Fibroblast of lung (primary cell): Measurements from ENCODE around the gene NR3C2.

Source experiments
- EZH2 ChIP-seq: IDR thresholded peaks from 2 replicates; pipeline ENCODE4 v1.5.1; 2012; ENCODE audit warnings: low read length, control low read depth, mild to moderate bottlenecking; ENCODE audit errors: missing control alignments
- TF ChIP-seq, protein P1 (sequence below), 2 donors: IDR thresholded peaks in 1 of 2; conservative IDR thresholded peaks in 1 of 2; 1 replicate in 1 of 2; 2 replicates in 1 of 2; pipeline ENCODE4 v1.5.1; 2011 to 2012; ENCODE audit warnings: low read length in 2 of 2, control low read depth in 1 of 2, inconsistent platforms in 1 of 2, low read depth in 1 of 2, mild to moderate bottlenecking in 1 of 2

DNA sequence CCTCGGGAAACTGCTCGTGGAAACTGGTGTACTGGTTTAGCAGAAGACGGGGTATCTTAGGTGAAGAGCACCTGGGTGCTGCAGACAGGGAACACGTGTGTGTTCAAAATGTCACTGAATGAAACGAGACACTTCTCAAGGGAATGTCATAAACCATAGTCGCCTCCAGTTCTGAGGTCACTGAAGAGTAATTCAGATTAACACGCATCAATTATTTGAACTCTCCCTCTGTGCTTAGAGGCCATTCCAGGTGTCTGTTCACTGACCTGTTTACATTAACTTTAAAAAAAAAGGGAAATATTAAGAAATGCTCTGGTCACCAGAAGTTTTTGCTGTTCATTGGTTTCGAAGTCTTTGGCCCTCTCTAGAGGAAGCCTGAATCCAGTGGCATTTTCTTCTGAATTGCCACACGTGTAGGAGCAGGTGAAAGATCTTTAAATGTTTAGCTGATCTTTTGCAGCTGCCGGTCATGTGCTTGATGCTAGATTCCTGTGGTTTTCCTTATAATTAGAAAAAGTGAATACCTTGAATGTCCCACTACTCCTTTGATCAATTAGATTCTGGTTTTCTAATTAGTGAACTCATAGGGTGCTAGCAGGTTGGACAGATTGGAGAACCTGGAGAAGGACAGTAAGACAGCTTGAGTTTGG, 379.8 kb downstream of the NR3C2 start:
- TF ChIP-seq EZH2 = no peak
- TF ChIP-seq, protein P1, sequence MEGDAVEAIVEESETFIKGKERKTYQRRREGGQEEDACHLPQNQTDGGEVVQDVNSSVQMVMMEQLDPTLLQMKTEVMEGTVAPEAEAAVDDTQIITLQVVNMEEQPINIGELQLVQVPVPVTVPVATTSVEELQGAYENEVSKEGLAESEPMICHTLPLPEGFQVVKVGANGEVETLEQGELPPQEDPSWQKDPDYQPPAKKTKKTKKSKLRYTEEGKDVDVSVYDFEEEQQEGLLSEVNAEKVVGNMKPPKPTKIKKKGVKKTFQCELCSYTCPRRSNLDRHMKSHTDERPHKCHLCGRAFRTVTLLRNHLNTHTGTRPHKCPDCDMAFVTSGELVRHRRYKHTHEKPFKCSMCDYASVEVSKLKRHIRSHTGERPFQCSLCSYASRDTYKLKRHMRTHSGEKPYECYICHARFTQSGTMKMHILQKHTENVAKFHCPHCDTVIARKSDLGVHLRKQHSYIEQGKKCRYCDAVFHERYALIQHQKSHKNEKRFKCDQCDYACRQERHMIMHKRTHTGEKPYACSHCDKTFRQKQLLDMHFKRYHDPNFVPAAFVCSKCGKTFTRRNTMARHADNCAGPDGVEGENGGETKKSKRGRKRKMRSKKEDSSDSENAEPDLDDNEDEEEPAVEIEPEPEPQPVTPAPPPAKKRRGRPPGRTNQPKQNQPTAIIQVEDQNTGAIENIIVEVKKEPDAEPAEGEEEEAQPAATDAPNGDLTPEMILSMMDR (conservative IDR thresholded peaks at IDR 0.05 in 1 of 2, IDR thresholded peaks at IDR 0.05 in 1 of 2; ENCODE audit: low read depth in 1 of 2, low read length in 2 of 2) = no peak
